ENCODE measurements around the gene RCN1. TPM values are rescaled to one million over a fixed set of nuclear protein-coding genes. Genes with fewer than 3 reads are reported as not detected.

Gene RCN1
- total RNA-seq, 4 donors from 2014 or later: 20.3 to 40.0 (median 29.4) TPM

DNA sequence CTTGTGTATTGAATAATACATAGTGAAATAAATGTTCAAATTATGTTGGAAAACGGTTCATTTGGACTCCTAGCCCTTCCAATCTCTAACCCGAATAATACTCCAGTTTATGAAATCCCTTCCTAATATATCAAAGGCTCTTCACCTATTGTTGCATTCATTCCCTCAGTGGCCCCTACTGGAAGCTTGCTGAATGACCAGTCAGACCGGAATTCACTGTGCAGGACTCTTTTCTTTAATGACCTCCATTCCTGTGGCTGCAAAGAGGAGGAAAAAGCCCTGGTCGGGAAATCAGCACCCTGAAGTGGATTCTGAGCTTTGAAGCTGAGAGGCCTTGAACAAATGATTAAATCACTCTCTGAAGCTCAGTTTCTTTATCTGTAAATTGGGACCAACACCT lies 19.1 kb upstream of the RCN1 start:
- no peak for TF ChIP-seq POLR2A (IDR thresholded peaks at IDR 0.05)
- TF ChIP-seq, protein P1, sequence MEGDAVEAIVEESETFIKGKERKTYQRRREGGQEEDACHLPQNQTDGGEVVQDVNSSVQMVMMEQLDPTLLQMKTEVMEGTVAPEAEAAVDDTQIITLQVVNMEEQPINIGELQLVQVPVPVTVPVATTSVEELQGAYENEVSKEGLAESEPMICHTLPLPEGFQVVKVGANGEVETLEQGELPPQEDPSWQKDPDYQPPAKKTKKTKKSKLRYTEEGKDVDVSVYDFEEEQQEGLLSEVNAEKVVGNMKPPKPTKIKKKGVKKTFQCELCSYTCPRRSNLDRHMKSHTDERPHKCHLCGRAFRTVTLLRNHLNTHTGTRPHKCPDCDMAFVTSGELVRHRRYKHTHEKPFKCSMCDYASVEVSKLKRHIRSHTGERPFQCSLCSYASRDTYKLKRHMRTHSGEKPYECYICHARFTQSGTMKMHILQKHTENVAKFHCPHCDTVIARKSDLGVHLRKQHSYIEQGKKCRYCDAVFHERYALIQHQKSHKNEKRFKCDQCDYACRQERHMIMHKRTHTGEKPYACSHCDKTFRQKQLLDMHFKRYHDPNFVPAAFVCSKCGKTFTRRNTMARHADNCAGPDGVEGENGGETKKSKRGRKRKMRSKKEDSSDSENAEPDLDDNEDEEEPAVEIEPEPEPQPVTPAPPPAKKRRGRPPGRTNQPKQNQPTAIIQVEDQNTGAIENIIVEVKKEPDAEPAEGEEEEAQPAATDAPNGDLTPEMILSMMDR (IDR thresholded peaks at IDR 0.05): no peak
- DNase-seq (ENCODE audit: low spot score in 2 of 2): no peak
- intact Hi-C loops (cut with DNase I; ENCODE audit: low total_unique reads): no loop called here
- WGBS, 2 donors: 53 to 73% methylated on average over 4 of the region's 4 CpGs
- H3K4me3 ChIP-seq (ENCODE audit: low read depth, poor library complexity, severe bottlenecking): no peak overlapping the region

DNA sequence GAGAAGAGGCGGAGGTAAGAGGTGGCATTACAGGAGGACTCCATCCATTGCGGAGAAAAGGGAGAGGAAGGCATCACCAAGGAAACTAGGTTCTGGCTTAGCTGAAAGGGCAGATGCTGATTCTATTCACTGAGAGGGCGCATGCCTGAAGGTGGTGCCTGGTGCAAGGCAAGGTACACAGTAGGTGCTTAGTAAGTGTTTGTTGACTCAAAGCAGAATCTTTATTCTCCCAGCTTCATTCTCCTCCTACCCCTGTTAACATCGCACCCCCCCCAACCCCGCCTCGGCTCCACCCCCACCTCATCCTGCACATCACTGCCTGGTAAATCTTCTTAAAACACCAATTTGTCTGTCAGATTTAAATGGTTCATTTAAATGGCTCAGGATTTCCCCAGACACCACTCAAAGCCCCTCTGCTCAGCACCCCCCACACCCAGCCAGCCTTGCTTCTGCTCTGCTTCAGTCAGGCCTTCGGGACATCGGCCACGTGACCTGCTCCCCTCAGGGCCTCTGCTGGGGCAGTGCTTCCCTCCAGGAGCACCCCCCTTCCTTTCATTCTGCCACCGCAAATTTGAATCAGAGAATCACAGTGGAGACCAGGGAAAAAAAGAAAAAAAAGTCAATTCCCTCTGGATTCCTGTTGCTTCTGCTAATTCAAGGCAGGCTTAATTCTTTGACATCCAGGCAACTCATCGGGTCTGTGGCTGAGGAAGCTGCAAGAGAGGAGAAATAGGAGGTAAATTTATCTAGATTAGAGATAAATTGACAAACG lies 17.8 kb upstream of the RCN1 start:
- TF ChIP-seq, protein P1 (IDR thresholded peaks at IDR 0.05): no peak
- TF ChIP-seq POLR2A (IDR thresholded peaks at IDR 0.05): no peak
- no peak for DNase-seq (ENCODE audit: low spot score in 2 of 2)
- WGBS, 2 donors: 52 to 53% methylated on average over 12 of the region's 12 CpGs
- H3K4me3 ChIP-seq (ENCODE audit: low read depth, poor library complexity, severe bottlenecking): no peak overlapping the region
- intact Hi-C loops (cut with DNase I; ENCODE audit: low total_unique reads): no loop called here

DNA sequence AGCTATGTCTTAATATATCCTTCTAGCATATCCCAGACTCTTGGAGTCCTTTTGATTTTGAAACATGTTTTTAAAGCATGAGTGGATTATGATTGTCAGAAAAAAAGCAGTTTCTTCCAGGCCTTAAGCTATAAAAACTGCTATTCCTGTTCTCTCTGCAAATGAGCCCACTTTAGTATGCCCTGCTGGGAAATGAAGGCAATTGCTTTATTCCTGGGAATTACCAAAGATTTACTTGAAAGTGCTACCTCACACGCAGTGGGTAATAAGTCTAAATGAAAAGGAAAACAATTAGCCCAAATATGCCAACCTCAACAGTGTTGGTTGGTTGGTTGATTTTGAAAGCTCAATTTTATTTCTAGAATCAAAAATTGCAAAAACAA lies 17.2 kb upstream of the RCN1 start:
- no peak for TF ChIP-seq POLR2A (IDR thresholded peaks at IDR 0.05)
- TF ChIP-seq, protein P1 (IDR thresholded peaks at IDR 0.05): no peak
- no peak for DNase-seq (ENCODE audit: low spot score in 2 of 2)
- WGBS, 2 donors: 65 to 95% methylated on average over 1 of the region's 1 CpG
- intact Hi-C loops (cut with DNase I; ENCODE audit: low total_unique reads): no loop called here
- no peak overlapping the region for H3K4me3 ChIP-seq (ENCODE audit: low read depth, poor library complexity, severe bottlenecking)

DNA sequence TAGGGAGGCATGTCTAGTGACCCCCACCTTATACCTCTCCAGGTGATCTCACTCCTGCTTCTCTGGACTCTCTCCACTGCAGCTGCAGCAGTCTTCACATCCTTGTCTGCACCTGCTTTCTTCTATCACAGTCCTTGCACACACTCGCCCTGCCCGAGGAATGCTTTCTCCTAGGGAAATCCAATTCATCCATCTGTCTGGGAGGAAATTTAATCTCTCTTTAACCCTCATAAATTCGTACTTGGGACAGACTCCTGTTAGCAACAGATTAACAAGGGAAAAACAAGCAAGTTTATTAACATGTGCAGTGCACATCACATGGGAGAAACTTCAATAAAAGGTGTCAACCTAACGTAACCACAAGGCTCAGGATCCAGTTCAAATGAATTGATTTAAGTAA lies 11.3 kb upstream of the RCN1 start:
- intact Hi-C loops (cut with DNase I; ENCODE audit: low total_unique reads): no loop called here
- 73 to 74% methylated on average over 4 of the region's 4 CpGs for WGBS, 2 donors
- no peak overlapping the region for H3K4me3 ChIP-seq (ENCODE audit: low read depth, poor library complexity, severe bottlenecking)
- TF ChIP-seq, protein P1 (IDR thresholded peaks at IDR 0.05): no peak
- TF ChIP-seq POLR2A (IDR thresholded peaks at IDR 0.05): no peak
- DNase-seq (ENCODE audit: low spot score in 2 of 2): no peak

DNA sequence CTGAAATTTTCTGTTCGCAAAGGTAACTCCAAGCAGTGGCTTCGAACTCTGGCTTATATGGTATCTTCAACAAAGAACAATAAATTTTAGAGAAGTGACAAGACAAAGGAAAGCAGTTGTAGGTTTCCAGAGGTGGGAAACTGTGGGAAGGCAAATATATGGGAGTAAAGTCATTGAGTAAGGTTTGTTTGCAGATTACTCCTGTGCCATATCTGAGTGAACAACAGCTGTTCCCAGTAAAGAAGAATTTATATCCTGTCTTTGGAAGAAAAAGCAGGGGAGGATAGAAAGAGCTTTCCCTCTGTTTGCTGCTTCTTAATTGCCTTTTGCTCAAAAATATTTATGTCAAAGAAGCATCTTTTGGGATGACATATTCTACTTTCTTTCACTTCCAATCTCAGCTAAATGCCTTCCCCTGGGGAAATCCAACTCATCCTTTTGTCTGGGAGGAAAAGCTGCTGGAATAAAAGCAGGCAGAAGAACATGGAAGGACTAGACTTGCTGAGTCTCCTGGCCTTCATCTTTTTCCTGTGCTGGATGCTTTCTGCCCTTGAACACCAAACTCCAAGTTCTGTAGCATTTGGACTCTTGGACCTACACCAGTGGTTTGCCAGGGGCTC lies 10.4 kb upstream of the RCN1 start:
- H3K4me3 ChIP-seq (ENCODE audit: low read depth, poor library complexity, severe bottlenecking): no peak overlapping the region
- intact Hi-C loops (cut with DNase I; ENCODE audit: low total_unique reads): no loop called here
- no peak for TF ChIP-seq POLR2A (IDR thresholded peaks at IDR 0.05)
- TF ChIP-seq, protein P1 (IDR thresholded peaks at IDR 0.05): no peak
- no peak for DNase-seq (ENCODE audit: low spot score in 2 of 2)
- WGBS, 2 donors: 85 to 94% methylated on average over 2 of the region's 2 CpGs
